A549 (cell line): ENCODE measurements around the gene OSTC. TPM values are rescaled to one million over a fixed set of nuclear protein-coding genes. Genes with fewer than 3 reads are reported as not detected.

Source experiments
- ATAC-seq, 2 experiments: fragments of 200-7000 bp in 1 of 2; fragments of >200 bp in 1 of 2; cut with Nextera tagmentation in 1 of 2; cut with Tn5 transposase in 1 of 2; 3 replicates each; pipeline versions ENCODE4 v1.8.0 to v1.9.1; 2018 to 2020; ENCODE audit warnings: mild to moderate bottlenecking in 1 of 2, moderate library complexity in 1 of 2
- CTCF ChIA-PET: fragments of 300-600 bp; sonication (Branson Sonifier 250); formaldehyde crosslinking; extraction: SDS; loops from one replicate; lab custom pipeline; 2021; ENCODE audit warnings: antibody characterized with exemption, inconsistent platforms; lab: Yijun Ruan, JAX
- POLR2A ChIA-PET: fragments of 350-600 bp; formaldehyde crosslinking; extraction: SDS; loops from one replicate; lab custom pipeline; 2021; ENCODE audit warnings: antibody characterized with exemption, inconsistent platforms; lab: Yijun Ruan, JAX
- DNase-seq, 2 experiments: peaks; one replicate each; pipeline versions ENCODE4 v3.0.0 to v3.0.0-alpha.2; 2011 to 2016; ENCODE audit warnings: low read depth in 1 of 2, low spot score in 1 of 2
- FAIRE-seq: peaks from 2 replicates; lab custom pipeline; 2011; peaks lifted over from hg19 to GRCh38; lab: Jason Lieb, UNC
- H3K27ac ChIP-seq, 2 experiments: fragments of >200 bp; sonication (Bioruptor Twin); formaldehyde crosslinking; 3 replicates each; pipeline ENCODE4 v1.5.1; 2016 to 2017
- H3K4me1 ChIP-seq: fragments of >200 bp; sonication (Bioruptor Twin); formaldehyde crosslinking; 3 replicates; pipeline ENCODE4 v1.6.1; 2016
- H3K4me2 ChIP-seq: fragments of >200 bp; sonication (Bioruptor Twin); formaldehyde crosslinking; 3 replicates; pipeline ENCODE4 v1.6.1; 2016
- H3K4me3 ChIP-seq: fragments of >200 bp; sonication (Bioruptor Twin); formaldehyde crosslinking; 3 replicates; pipeline ENCODE4 v1.5.1; 2016
- H3K9me3 ChIP-seq: fragments of >200 bp; sonication (Bioruptor Twin); formaldehyde crosslinking; 3 replicates; pipeline ENCODE4 v1.6.1; 2016
- BCL3 ChIP-seq: fragments of >200 bp; sonication (Bioruptor Twin); formaldehyde crosslinking; IDR thresholded peaks from 3 replicates; pipeline ENCODE4 v1.6.1; 2016
- BHLHE40 ChIP-seq: IDR thresholded peaks from 2 replicates; pipeline ENCODE4 v1.6.1; 2012; ENCODE audit warnings: low read depth, low read length, inconsistent platforms
- EHMT2 ChIP-seq: fragments of 200-600 bp; sonication (generic); IDR thresholded peaks from 2 replicates; pipeline ENCODE4 v1.6.1; 2016; ENCODE audit warnings: antibody characterized with exemption, low read depth, mild to moderate bottlenecking, moderate library complexity
- EP300 ChIP-seq, 2 experiments: fragments of >200 bp; sonication (Bioruptor Twin); formaldehyde crosslinking; IDR thresholded peaks; 2 replicates in 1 of 2; 3 replicates in 1 of 2; pipeline ENCODE4 v1.6.1; 2016 to 2017
- ESRRA ChIP-seq: fragments of 150-350 bp; IDR thresholded peaks from 2 replicates; pipeline ENCODE4 v1.6.1; 2014; ENCODE audit warnings: mild to moderate bottlenecking, low read length, borderline replicate concordance
- FOSB ChIP-seq: fragments of 250-450 bp; sonication (Bioruptor Pico); IDR thresholded peaks from 2 replicates; pipeline ENCODE4 v1.5.0; 2020; ENCODE audit warnings: mild to moderate bottlenecking, moderate library complexity
- FOSL2 ChIP-seq, 2 experiments: fragments of 450-650 bp in 1 of 2; fragments of >200 bp in 1 of 2; sonication (Bioruptor Twin) in 1 of 2; formaldehyde crosslinking; IDR thresholded peaks; 2 replicates each; pipeline versions ENCODE4 v1.5.0 to v1.6.1; 2016 to 2020; ENCODE audit warnings: mild to moderate bottlenecking in 1 of 2, moderate library complexity in 1 of 2
- HDAC2 ChIP-seq: fragments of 200-600 bp; sonication (generic); IDR thresholded peaks from 2 replicates; pipeline ENCODE4 v1.6.1; 2016
- HEYL ChIP-seq: fragments of 250-450 bp; sonication (Bioruptor Pico); IDR thresholded peaks from 2 replicates; pipeline ENCODE4 v1.8.0; 2021; ENCODE audit warnings: mild to moderate bottlenecking, moderate library complexity
- HOXA7 ChIP-seq: fragments of 250-450 bp; sonication (Bioruptor Pico); IDR thresholded peaks from 2 replicates; pipeline ENCODE4 v1.5.0; 2020; ENCODE audit warnings: mild to moderate bottlenecking, moderate library complexity
- JUN ChIP-seq, 2 experiments: fragments of >200 bp; sonication (Bioruptor Twin); formaldehyde crosslinking; IDR thresholded peaks; 2 replicates in 1 of 2; 3 replicates in 1 of 2; pipeline ENCODE4 v1.6.1; 2016 to 2017
- JUNB ChIP-seq: fragments of >200 bp; sonication (Bioruptor Twin); formaldehyde crosslinking; IDR thresholded peaks from 2 replicates; pipeline ENCODE4 v1.6.1; 2016
- MAFK ChIP-seq: fragments of 450-650 bp; IDR thresholded peaks from 2 replicates; pipeline ENCODE4 v1.6.1; 2014; ENCODE audit not compliant: partially characterized antibody
- NR3C1 ChIP-seq: fragments of >200 bp; sonication (Bioruptor Twin); formaldehyde crosslinking; IDR thresholded peaks from 3 replicates; pipeline ENCODE4 v1.6.1; 2017
- PBX3 ChIP-seq: IDR thresholded peaks from 2 replicates; pipeline ENCODE4 v1.6.1; 2012
- PHF8 ChIP-seq: fragments of 200-600 bp; sonication (generic); IDR thresholded peaks from 2 replicates; pipeline ENCODE4 v1.6.1; 2016; ENCODE audit warnings: low read depth, mild to moderate bottlenecking, antibody characterized with exemption, moderate library complexity, borderline replicate concordance
- RARB ChIP-seq: fragments of 250-450 bp; sonication (Bioruptor Pico); IDR thresholded peaks from 2 replicates; pipeline ENCODE4 v1.8.0; 2021; ENCODE audit warnings: mild to moderate bottlenecking, moderate library complexity
- REST ChIP-seq: fragments of 200-600 bp; sonication (generic); IDR thresholded peaks from 2 replicates; pipeline ENCODE4 v1.6.1; 2016; ENCODE audit warnings: antibody characterized with exemption, mild to moderate bottlenecking, moderate library complexity
- RNF2 ChIP-seq: fragments of 200-600 bp; sonication (generic); IDR thresholded peaks from 2 replicates; pipeline ENCODE4 v1.6.1; 2016; ENCODE audit warnings: low read depth, mild to moderate bottlenecking, antibody characterized with exemption, moderate library complexity, borderline replicate concordance
- TFCP2L1 ChIP-seq: fragments of 250-450 bp; sonication (Bioruptor Pico); IDR thresholded peaks from 2 replicates; pipeline ENCODE4 v1.5.0; 2021; ENCODE audit warnings: mild to moderate bottlenecking
- TP53 ChIP-seq: fragments of 250-450 bp; sonication (Bioruptor Pico); IDR thresholded peaks from 2 replicates; pipeline ENCODE4 v1.5.0; 2021; ENCODE audit warnings: mild to moderate bottlenecking, moderate library complexity
- ZFP36 ChIP-seq: fragments of 450-650 bp; IDR thresholded peaks from 2 replicates; pipeline ENCODE4 v1.6.1; 2014; ENCODE audit warnings: borderline replicate concordance; ENCODE audit not compliant: partially characterized antibody
- WGBS: methylation state at CpG from one replicate; pipeline ENCODE4 v1.1.6; 2017; ENCODE audit errors: missing lambda C conversion rate; 5-methylcytosine and 5-hydroxymethylcytosine counted together
- polyA plus RNA-seq, 4 experiments: library from polyadenylated mRNA; depleted of rRNA in 3 of 4; stranded (reverse); fragments of >200 nt; fragmentation: RNase III in 1 of 4; extraction: RNeasy Plus Mini Kit Qiagen cat#74134 plus additional on column Dnase treatment in 1 of 4; gene quantifications; 2 replicates in 3 of 4; 3 replicates in 1 of 4; pipeline ENCODE4 v1.2.3, GENCODE V29; 2011 to 2017

Gene OSTC
- polyA plus RNA-seq, 2 of the 4 experiments (the other 2 are of a cell fraction): 128 to 166 TPM

GRCh38 chr4:108694423-108694822 lies 44.0 kb downstream of the OSTC start:
- H3K4me1 ChIP-seq: no peaks in the 10 kb centered on the region
- H3K4me3 ChIP-seq: no peak overlapping the region
- CTCF ChIA-PET: no interaction called here
- no peaks in the 10 kb centered on the region for H3K9me3 ChIP-seq
- TF ChIP-seq RARB (CRISPR knock-in tag): no peak
- TF ChIP-seq BCL3: no peak
- TF ChIP-seq HOXA7 (CRISPR knock-in tag): no peak
- no peak for TF ChIP-seq NR3C1
- TF ChIP-seq MAFK: no peak
- no peak for TF ChIP-seq FOSL2 (IDR thresholded peaks at IDR 0.05)
- TF ChIP-seq FOSL2 (CRISPR knock-in tag; IDR thresholded peaks at IDR 0.05): no peak
- no peak for TF ChIP-seq BHLHE40
- ATAC-seq: no peak
- no peak overlapping the region for H3K4me2 ChIP-seq
- 47% methylated on average over 3 of the region's 3 CpGs for WGBS
- no peak for FAIRE-seq
- POLR2A ChIA-PET: no interaction called here
- no peak for DNase-seq
- H3K27ac ChIP-seq: no peak overlapping the region

- FAIRE-seq: no peak
- ATAC-seq: no peak
- 9% methylated on average over 1 of the region's 1 CpG for WGBS
- Histone ChIP-seq H3K4me2 (no peak overlapping the region), H3K4me1 (no peaks in the 10 kb centered on the region), H3K9me3 (no peaks in the 10 kb centered on the region), H3K4me3 (no peak overlapping the region), H3K27ac (no peak overlapping the region)
- DNase-seq: no peak
- CTCF ChIA-PET: no interaction called here
- POLR2A ChIA-PET: no interaction called here
- no peak for TF ChIP-seq HDAC2
- no peak for TF ChIP-seq JUN (IDR thresholded peaks at IDR 0.05)
- no peak for TF ChIP-seq RNF2
Measured at GRCh38 chr4:108695062-108695461, 44.7 kb downstream of the OSTC start.

- no peak for TF ChIP-seq PHF8
- no peak for TF ChIP-seq EP300 (IDR thresholded peaks at IDR 0.05)
- TF ChIP-seq TFCP2L1 (CRISPR knock-in tag): no peak
- no peak for TF ChIP-seq BHLHE40
- TF ChIP-seq ZFP36: no peak
- no peak for TF ChIP-seq HEYL (CRISPR knock-in tag)
- TF ChIP-seq BCL3: no peak
- TF ChIP-seq TP53 (CRISPR knock-in tag): no peak
- TF ChIP-seq ESRRA: no peak
- TF ChIP-seq JUN (IDR thresholded peaks at IDR 0.05): no peak
- TF ChIP-seq EHMT2: no peak
- no peak for TF ChIP-seq FOSB (CRISPR knock-in tag)
- TF ChIP-seq REST: no peak
- no peak for TF ChIP-seq RNF2
- no peak for TF ChIP-seq JUNB
- no peak for TF ChIP-seq PBX3
- no peak for TF ChIP-seq FOSL2 (IDR thresholded peaks at IDR 0.05)
- no peak for TF ChIP-seq FOSL2 (CRISPR knock-in tag; IDR thresholded peaks at IDR 0.05)
- TF ChIP-seq HDAC2: no peak
- DNase-seq (no peak), FAIRE-seq (no peak), ATAC-seq (no peak)
- Histone ChIP-seq H3K4me3 (no peak overlapping the region), H3K27ac (no peak overlapping the region), H3K4me2 (no peak overlapping the region), H3K9me3 (no peaks in the 10 kb centered on the region), H3K4me1 (no peaks in the 10 kb centered on the region)
- POLR2A ChIA-PET: no interaction called here
- CTCF ChIA-PET: no interaction called here
- 50% methylated on average over 3 of the region's 3 CpGs for WGBS
Measured at GRCh38 chr4:108696160-108696559, 45.8 kb downstream of the OSTC start.
